HG03060 (cell line): ENCODE results near the gene SHF.
"Not testable (repeated sequence)": the region's sequence is repeated elsewhere in the genome, so short reads cannot be mapped to it uniquely, and the experiment has no call there.

Source experiments
- ATAC-seq: cut with Tn5 transposase; IDR thresholded peaks from one replicate; pipeline ENCODE4 v1.9.1; 2021; ENCODE audit warnings: low read depth, moderate number of reproducible peaks; ENCODE audit not compliant: unreplicated experiment

The SHF gene

DNA sequence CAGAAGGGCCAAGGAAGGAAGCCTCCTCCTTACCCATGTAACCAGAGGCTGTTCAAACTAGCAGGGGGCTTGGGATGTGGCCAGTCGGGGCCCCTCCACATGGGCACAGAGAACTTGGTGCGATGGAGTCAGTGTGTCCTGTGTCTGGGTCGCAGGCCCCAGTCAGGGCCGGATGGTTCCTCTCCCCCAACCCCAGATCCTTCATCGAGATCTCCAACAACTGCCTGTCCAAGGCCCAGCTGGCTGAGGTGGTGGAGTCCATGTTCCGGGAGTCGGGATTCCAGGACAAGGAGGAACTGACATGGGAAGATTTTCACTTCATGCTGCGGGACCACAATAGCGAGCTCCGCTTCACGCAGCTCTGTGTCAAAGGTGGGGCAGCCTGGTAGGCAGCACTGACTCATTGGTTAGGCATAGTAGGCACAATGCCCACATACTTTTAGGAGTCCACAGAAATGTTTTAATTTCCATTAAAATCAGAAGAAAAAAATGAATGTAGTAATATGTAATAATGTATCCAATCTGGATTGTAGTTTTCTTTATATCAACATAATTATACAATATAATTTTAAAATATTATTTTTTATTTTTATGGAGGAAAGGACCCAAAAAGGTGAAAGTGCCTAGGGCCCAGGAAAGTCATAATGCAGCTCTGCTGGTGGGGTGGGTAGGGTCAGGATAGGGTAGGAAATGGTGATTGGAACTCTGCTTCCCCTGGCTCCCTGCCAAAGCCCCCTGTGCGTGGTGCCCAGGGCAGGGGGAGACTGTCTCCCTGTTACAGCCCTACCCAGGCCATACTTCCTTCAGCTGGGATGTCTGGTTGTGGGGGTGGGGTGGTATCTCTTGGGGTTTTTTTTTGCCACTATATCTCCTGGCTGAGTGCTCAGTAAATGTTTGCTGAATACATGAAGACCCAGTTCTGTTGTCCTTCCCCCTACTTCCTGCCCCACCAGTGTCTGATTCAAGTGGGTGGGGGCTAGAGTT is 39.4 kb downstream of the SHF start:
- ATAC-seq: no peak

DNA sequence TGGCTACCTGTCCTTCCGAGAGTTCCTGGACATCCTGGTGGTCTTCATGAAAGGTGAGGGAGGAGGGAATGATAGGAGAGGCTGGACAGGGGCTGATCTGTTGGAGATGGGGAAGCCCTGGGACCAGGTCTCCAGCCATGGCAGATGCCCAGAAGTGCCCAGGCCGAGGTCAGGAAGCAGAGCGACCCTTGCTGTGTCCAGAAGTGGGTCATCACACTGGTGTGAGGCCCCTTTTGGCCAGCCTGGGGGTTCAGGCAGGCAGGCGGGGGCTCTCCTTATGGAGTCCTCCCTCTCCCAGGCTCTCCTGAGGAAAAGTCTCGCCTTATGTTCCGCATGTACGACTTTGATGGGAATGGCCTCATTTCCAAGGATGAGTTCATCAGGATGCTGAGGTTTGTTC is 40.2 kb downstream of the SHF start:
- ATAC-seq: no peak

DNA sequence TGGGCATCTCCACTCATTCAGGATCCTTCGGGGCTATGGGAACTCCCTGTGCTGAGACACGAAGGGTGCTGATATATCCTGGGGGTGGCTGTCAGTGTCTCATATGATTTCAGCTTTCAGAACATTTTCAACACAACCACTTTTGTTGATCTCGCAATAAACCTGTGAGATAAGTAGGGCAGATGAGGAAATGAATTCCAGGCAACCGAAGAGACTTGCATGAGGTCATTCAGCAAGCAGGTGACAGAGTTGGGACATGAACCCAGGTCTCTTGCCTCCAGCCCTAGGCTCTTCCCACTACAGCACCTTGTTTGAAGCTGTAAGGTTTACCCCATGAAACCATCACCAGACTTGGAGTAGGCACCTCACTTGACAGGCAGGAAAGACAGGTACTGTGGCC is 41.4 kb downstream of the SHF start:
- ATAC-seq: no peak

DNA sequence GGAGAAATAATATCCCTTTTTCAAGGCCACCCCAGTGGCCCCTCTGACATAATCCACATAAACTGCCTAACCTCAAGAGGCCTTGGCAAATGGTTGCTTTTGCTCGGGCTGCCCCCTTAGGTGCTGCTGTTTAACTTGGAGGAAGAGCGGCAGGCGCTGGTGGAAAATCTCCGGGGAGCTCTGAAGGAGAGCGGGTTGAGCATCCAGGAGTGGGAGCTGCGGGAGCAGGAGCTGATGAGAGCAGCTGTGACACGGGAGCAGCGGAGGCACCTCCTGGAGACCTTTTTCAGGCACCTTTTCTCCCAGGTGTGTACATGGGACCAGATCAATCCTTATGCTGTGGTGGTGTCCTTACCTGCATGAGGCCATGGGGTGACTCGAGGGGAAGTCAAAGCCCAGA is 43.0 kb downstream of the SHF start:
- no peak for ATAC-seq

DNA sequence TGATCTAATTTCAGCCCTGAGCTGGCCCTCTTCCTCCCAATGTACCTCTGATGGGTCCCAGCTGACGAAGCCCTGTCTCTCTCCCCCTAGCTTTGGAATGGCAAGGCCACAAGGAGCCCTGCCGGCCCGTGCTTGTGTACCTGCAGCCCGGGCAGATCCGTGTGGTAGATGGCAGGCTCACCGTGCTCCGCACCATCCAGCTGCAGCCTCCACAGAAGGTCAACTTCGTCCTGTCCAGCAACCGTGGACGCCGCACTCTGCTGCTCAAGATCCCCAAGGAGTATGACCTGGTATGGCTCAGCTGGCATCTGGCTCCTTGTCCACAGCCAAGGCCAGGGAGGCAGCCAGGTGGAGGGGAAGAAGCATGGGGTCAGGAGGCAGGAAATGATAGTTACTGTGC is 43.8 kb downstream of the SHF start:
- no peak for ATAC-seq

DNA sequence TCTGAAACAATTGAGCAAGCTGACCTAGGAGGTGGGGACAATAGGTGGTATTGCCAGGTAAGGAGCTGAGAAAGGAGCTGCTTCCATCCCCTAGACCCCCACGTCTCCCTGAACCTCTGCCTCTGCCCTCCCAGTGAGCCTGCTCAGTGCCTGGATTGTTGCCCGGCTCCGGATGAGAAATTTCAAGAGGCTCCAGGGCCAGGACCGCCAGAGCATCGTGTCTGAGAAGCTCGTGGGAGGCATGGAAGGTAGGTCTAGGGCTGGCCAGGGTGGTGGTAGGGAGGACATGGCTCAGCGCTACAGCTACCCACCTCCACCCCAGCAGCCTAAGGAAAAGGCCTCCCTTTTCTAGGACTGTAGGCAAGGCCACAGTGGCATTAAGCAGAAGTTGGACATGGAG is 44.7 kb downstream of the SHF start:
- ATAC-seq: no peak

DNA sequence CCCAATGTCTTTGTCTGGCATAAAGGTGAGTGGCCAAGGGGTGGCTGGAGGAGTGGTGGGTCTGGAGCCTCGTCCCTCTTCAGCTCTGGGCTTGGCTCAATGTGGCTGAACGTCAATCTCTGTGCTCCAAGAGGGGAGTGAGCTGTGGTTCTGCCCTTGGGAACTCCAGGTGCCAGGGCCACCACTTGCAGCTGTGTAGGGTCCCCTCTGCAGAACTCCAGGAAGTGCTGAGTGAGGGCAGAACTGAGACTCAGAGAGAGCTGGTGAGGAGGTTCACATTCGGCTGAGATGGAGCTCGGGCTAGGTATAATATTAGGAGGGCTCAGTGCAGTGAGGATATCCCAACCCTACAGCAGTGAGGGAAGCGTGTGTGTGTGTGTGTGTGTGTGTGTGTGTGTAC is 46.4 kb downstream of the SHF start:
- no peak for ATAC-seq

DNA sequence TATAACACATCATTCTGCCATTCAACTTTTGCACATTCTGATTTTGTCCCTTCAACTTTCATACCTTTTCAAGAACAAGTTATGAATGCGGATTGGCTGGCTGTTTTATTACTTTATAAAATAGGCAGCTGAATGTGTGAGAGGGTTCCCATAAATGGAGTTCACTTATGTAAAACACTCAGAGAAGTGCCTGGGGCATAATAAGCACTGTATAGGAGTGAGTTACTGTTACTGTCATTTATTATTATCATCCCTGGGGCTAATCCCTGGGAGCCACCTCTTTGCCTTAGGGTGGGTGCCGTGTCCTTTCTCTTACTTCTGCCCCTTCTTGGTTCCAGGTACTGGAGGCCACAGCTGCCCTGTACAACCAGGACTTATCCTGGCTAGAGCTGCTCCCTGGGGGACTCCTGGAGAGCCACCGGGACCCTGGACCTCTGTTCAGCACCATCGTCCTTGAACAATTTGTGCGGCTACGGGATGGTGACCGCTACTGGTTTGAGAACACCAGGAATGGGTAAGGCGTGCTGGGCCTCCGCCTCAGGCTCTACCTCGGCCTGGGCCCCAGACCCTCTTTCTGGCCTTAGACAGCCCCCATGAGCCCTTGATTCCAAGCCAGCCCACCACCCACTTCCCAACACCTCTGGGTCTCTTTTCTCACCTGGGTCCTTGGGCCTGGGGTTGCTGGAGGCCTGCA is 47.1 kb downstream of the SHF start:
- no peak for ATAC-seq

DNA sequence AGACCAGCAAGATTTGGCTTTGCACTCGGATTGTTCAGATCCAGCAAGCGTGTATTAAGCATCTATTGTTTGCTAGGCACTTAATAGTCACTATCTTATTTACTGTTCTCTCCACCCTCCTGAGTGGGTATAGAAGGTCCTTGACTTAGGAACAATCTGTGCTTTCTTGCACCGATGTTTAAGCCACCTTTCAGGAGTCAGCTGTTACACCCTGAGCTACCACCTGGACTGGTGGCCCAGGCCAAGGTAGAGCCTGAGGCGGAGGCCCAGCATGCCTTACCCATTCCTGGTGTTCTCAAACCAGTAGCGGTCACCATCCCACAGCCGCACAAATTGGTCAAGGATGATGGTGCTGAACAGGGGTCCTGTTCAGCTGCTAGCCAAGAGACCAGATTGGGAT is 48.0 kb downstream of the SHF start:
- no peak for ATAC-seq

DNA sequence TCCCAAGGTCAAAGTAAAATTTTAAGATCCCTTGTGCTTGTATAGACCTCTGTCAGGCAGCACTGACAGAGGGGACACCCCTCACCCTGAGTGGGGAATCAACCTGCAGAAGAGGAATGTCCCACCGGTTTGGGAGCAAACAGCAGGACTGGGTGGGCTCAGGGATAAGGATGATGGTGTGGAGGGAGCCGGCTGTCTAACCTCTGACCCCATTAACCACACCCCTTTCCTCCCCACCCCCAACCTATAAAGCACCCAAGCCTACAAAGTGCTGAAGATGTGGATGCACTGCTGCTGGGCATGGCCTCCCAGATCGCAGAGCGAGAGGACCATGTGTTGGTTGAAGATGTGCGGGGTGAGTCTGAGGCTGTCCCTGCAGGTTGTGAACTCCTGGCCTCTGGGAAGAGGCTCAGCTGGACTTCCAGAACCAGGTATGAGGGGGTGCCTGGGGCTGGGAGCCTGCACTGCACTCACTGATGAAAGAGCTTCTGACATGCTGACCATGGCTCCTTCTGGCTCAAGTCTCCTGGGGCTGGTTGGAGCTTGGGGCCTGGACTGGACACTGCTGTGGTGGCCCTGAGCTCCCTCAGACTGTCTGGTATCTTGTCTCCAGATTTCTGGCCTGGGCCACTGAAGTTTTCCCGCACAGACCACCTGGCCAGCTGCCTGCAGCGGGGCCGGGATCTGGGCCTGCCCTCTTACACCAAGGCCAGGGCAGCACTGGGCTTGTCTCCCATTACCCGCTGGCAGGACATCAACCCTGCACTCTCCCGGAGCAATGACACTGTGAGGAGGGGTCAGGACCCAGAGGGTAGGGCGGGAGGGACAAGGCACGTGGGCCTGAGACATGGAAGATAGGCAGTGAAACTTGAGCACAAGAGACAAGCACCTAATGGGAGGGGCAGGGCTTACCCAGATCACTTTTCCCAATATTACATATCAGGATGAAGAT is 48.7 kb downstream of the SHF start:
- no peak for ATAC-seq

DNA sequence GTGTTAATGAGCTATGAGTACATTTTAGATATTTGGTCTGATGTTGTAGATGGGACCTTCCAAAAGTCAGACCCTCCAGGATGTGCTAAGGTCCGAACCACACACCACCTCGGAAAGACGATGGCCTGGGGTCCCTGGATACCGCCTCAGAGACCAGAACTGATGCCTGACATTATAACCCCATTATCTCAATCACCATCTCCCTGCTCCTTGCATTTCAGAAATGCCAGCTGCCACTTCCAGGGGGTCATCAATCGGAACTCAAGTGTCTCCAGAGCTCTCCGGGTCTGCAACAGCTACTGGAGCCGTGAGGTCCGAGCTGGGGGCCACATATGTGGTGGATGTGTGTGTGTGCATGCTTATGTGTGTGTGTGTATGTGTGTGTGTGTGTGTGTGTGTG is 50.1 kb downstream of the SHF start:
- no peak for ATAC-seq

DNA sequence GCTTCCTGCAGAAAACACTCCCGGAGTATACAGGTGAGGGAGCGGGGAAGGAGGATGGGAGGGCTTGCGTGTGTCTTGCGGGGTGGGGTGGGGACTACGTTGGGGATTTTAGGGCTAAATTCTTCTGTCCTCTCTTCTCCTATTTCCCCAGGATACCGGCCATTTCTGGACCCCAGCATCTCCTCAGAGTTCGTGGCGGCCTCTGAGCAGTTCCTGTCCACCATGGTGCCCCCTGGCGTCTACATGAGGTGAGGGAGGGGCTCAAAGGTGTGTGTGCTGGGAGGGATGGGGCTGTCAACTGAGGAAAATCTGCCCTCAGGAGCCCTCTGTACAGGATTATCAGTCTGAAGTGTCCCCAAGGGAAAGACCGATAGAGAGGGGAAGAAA is 51.4 kb downstream of the SHF start:
- ATAC-seq: no peak

DNA sequence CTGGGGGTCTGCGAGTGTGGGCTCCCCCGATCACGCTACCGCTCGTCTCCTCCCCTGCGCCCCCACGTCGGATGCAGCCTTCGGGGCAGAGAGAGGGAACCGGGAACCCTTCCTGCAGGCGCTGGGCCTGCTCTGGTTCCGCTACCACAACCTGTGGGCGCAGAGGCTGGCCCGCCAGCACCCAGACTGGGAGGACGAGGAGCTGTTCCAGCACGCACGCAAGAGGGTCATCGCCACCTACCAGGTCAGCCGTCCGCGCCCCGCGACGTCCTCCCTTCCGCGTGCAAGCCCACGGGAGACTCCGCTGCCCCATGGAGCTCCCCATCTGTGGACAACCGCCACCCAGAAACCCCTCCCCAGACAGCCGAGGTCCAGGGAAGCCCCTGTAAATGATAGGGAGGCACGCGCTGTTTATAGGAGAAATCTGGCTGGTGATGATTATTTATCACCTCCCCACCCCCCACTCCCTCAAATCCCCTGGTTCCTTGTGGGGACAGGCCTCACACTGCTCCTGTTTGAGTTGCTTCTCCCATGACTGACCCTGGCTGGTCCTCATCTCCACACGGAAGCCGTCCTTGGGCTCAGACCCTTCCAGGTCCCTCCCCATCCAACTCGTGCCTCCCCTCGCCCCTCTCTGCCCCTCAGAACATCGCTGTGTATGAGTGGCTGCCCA is 51.9 kb downstream of the SHF start:
- ATAC-seq: not testable (repeated sequence)

DNA sequence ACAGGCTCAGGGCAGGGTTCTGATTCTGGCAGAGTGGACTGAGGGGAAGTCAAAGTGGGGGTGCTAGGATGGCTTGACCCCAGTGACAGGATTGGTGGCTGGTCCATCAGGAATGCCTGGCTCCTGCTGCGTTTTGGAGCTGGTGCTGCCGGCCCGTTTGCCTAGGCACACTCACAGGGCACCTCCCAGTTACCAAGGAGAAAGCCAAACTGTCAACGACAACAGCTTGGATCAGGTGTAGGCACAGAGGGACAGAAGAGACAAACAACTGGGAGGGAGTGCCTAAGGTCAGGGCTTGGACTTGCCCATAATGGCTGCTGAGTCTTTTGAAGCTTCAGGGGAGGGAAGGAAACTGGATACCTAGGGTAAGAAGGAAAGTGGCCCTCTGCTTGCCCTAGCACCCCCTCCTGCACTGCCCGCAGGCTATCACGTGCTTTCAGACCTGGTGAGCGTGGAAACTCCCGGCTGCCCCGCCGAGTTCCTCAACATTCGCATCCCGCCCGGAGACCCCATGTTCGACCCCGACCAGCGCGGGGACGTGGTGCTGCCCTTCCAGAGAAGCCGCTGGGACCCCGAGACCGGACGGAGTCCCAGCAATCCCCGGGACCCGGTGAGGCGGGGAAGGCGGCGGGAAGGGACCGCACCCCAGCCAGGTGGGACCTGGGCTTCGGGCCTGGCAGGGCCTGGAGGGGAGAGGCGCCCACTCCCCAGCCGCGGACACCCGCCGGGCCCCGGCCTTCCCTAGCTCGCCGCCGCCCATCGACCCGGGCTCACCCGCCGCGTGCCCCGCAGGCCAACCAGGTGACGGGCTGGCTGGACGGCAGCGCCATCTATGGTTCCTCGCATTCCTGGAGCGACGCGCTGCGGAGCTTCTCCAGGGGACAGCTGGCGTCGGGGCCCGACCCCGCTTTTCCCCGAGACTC is 52.8 kb downstream of the SHF start:
- no peak for ATAC-seq

DNA sequence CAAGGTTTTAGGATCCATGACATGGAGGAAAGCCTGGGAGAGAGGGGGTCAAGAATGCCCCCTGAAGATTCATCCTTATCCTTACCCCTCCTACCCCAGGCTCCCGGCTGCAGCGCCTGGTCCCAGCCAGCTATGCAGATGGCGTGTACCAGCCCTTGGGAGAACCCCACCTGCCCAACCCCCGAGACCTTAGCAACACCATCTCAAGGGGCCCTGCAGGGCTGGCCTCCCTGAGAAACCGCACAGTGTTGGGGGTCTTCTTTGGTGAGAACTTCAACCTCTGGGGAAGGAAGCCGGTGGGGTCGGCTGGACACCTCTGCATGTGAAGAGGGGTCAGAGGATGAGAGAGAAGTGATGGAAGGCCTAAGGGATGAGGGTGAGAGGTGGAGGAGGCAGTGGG is 53.7 kb downstream of the SHF start:
- ATAC-seq: no peak

DNA sequence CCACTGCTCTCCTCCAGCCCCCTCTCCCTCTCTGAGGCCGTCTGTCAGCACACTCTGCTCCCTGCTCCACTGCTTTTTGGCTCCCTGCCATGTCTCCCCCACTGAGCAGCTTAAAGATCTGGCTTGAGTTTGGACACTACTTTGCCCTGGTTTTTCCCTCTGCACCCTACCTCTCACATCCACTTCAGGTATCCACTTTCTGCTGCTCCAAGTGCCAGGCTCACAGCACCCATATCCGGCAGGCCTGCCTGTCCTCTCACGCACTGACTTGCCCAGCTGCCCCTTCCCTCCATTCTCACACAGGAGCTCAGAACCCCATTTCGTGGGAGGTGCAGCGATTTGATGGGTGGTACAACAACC is 54.2 kb downstream of the SHF start:
- ATAC-seq: no peak

DNA sequence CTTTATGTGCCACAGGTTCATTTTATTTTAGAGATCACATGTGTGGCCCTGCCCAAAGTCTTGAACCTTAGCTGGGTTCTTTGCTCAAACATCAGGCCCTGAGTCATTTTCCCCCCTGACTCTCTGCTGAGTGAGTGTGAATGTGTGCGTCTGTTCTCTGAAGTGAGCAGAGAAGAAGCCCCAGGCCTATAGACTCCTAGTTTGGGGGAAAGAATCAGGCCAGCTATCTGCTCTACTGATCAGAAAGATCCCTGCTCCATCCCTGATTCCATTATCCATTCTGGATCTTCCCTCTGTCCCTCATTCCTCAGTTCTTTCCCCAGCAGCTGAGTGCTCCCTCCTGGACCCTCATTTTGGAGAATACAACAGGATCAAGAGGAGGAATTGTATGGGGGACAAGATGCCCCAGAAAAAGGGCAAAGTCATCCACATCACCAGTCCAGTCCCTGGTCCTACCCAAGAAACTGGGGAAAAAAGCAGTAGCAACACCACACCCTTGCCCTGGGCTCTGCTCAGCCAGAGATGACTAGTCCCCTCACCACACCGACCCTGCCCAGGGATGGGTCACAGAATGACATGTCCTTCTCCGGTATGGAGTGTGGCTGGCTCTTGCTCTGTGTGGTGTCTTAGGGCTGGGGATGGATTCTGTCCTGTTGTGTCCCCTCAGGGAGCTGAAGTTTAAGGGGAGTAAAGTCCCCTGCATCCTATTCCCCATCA is 54.8 kb downstream of the SHF start:
- ATAC-seq: no peak

DNA sequence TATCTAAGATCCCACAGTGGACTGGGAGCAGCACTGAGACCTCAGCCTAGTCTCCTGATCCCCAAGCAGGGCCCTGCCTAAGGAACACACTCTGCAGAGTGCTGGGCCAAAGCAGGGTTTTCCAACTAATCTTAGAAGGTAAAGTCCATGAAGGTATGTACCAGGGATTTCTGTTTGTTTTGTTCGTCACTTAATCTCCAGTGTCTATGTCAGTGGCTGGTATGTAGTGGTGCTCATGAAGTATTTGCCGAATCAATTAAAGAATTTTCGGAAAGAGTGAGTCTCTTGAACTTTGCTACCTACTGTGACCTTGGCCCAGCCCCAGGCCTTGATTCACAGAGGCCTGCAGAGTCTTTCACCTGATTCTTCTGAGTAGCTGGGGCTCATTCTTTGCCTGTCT is 56.3 kb downstream of the SHF start:
- no peak for ATAC-seq
